SK-N-SH treated with all-trans-retinoic acid at 6 μM for 48 hours (cell line): ENCODE results near the gene DAB1.

ENCODE experiments used
- ATAC-seq: fragments of 200-7000 bp; cut with Tn5 transposase; 3 replicates; pipeline ENCODE4 v1.9.1; 2020; ENCODE audit warnings: mild to moderate bottlenecking, moderate library complexity
- ARNTL ChIP-seq: fragments of 450-650 bp; formaldehyde crosslinking; IDR thresholded peaks from 2 replicates; pipeline ENCODE4 v1.5.0; 2020; ENCODE audit warnings: low read depth, mild to moderate bottlenecking, moderate library complexity, borderline replicate concordance
- BACH2 ChIP-seq: fragments of 250-450 bp; sonication (Bioruptor Pico); IDR thresholded peaks from 2 replicates; pipeline ENCODE4 v1.9.0; 2021; ENCODE audit warnings: mild to moderate bottlenecking, borderline replicate concordance
- CREB5 ChIP-seq: fragments of 250-450 bp; sonication (Bioruptor Pico); IDR thresholded peaks from 2 replicates; pipeline ENCODE4 v1.5.1; 2020; ENCODE audit warnings: low read depth, mild to moderate bottlenecking, moderate library complexity
- CSDC2 ChIP-seq: fragments of 250-450 bp; sonication (Bioruptor Pico); IDR thresholded peaks from 2 replicates; pipeline ENCODE4 v1.5.0; 2020; ENCODE audit warnings: mild to moderate bottlenecking, moderate library complexity
- ESRRG ChIP-seq: fragments of 250-450 bp; sonication (Bioruptor Pico); IDR thresholded peaks from 2 replicates; pipeline ENCODE4 v1.6.1; 2021; ENCODE audit warnings: mild to moderate bottlenecking
- ISL1 ChIP-seq: fragments of 250-450 bp; sonication (Bioruptor Pico); IDR thresholded peaks from 2 replicates; pipeline ENCODE4 v2.1.2; 2022; ENCODE audit warnings: mild to moderate bottlenecking, moderate library complexity
- OSR1 ChIP-seq: fragments of 250-450 bp; sonication (Bioruptor Pico); IDR thresholded peaks from 2 replicates; pipeline ENCODE4 v1.8.0; 2022; ENCODE audit warnings: moderate library complexity, mild to moderate bottlenecking, inconsistent platforms
- PATZ1 ChIP-seq: fragments of 250-450 bp; sonication (Bioruptor Pico); IDR thresholded peaks from 2 replicates; pipeline ENCODE4 v1.8.0; 2020; ENCODE audit warnings: mild to moderate bottlenecking, moderate library complexity, borderline replicate concordance
- PPARA ChIP-seq: fragments of 250-450 bp; sonication (Bioruptor Pico); IDR thresholded peaks from 2 replicates; pipeline ENCODE4 v1.5.0; 2020; ENCODE audit warnings: mild to moderate bottlenecking, borderline replicate concordance
- RARB ChIP-seq: fragments of 250-450 bp; sonication (Bioruptor Pico); IDR thresholded peaks from 2 replicates; pipeline ENCODE4 v1.8.0; 2021; ENCODE audit warnings: mild to moderate bottlenecking, moderate library complexity
- SNAI2 ChIP-seq: fragments of 250-450 bp; sonication (Bioruptor Pico); IDR thresholded peaks from 2 replicates; pipeline ENCODE4 v1.5.0; 2020; ENCODE audit warnings: mild to moderate bottlenecking, moderate library complexity
- TCF4 ChIP-seq: fragments of 250-450 bp; sonication (Bioruptor Pico); IDR thresholded peaks from 2 replicates; pipeline ENCODE4 v1.8.0; 2021; ENCODE audit warnings: mild to moderate bottlenecking, moderate library complexity, borderline replicate concordance
- TOX ChIP-seq: fragments of 250-450 bp; sonication (Bioruptor Pico); IDR thresholded peaks from 2 replicates; pipeline ENCODE4 v1.8.0; 2021; ENCODE audit warnings: mild to moderate bottlenecking, moderate library complexity, borderline replicate concordance
- ZC3H10 ChIP-seq: fragments of 250-450 bp; sonication (Bioruptor Pico); IDR thresholded peaks from 2 replicates; pipeline ENCODE4 v1.5.1; 2021; ENCODE audit warnings: mild to moderate bottlenecking, moderate library complexity
- ZFP3 ChIP-seq: fragments of 250-450 bp; sonication (Bioruptor Pico); IDR thresholded peaks from 2 replicates; pipeline ENCODE4 v1.5.0; 2020; ENCODE audit warnings: mild to moderate bottlenecking, moderate library complexity
- ZFP30 ChIP-seq: fragments of 450-650 bp; formaldehyde crosslinking; IDR thresholded peaks from 2 replicates; pipeline ENCODE4 v1.5.0; 2022; ENCODE audit warnings: mild to moderate bottlenecking, moderate library complexity
- ZNF565 ChIP-seq: fragments of 450-650 bp; formaldehyde crosslinking; conservative IDR thresholded peaks from 2 replicates; pipeline ENCODE4 v1.5.0; 2020; ENCODE audit warnings: low read depth, mild to moderate bottlenecking, moderate library complexity
- ZNF70 ChIP-seq: fragments of 450-650 bp; formaldehyde crosslinking; IDR thresholded peaks from 2 replicates; pipeline ENCODE4 v1.5.0; 2020; ENCODE audit warnings: mild to moderate bottlenecking, moderate library complexity
- ZNF8 ChIP-seq: fragments of 450-650 bp; formaldehyde crosslinking; IDR thresholded peaks from 2 replicates; pipeline ENCODE4 v1.5.0; 2020; ENCODE audit warnings: mild to moderate bottlenecking, moderate library complexity
- TF ChIP-seq, protein P1 (sequence below): fragments of 250-450 bp; sonication (Bioruptor Pico); IDR thresholded peaks from 2 replicates; pipeline ENCODE4 v1.5.0; 2020; ENCODE audit warnings: mild to moderate bottlenecking, moderate library complexity
- TF ChIP-seq, protein P2 (sequence below): fragments of 250-450 bp; sonication (Bioruptor Pico); IDR thresholded peaks from 2 replicates; pipeline ENCODE4 v1.8.0; 2021; ENCODE audit warnings: low read depth, mild to moderate bottlenecking, moderate library complexity, borderline replicate concordance
- TF ChIP-seq, protein P3 (sequence below): fragments of 250-450 bp; sonication (Bioruptor Pico); IDR thresholded peaks from 2 replicates; pipeline ENCODE4 v1.5.1; 2021; ENCODE audit warnings: mild to moderate bottlenecking, moderate library complexity

The DAB1 gene

GRCh38 chr1:57217905-57218304, 206.0 kb downstream of the DAB1 start:
- no peak for ATAC-seq
- TF ChIP-seq RARB (CRISPR knock-in tag) (no peak), ZNF565 (CRISPR knock-in tag) (no peak), BACH2 (CRISPR knock-in tag) (no peak), TOX (no peak), ZNF8 (CRISPR knock-in tag) (no peak), CREB5 (CRISPR knock-in tag) (no peak), ESRRG (CRISPR knock-in tag) (no peak), PPARA (CRISPR knock-in tag) (no peak), ARNTL (CRISPR knock-in tag) (no peak), CSDC2 (no peak), ISL1 (CRISPR knock-in tag) (no peak), ZFP3 (CRISPR knock-in tag) (no peak), ZFP30 (CRISPR knock-in tag) (no peak), PATZ1 (CRISPR knock-in tag) (no peak), SNAI2 (no peak), OSR1 (CRISPR knock-in tag) (no peak), TCF4 (CRISPR knock-in tag) (no peak)
- TF ChIP-seq, protein P1, sequence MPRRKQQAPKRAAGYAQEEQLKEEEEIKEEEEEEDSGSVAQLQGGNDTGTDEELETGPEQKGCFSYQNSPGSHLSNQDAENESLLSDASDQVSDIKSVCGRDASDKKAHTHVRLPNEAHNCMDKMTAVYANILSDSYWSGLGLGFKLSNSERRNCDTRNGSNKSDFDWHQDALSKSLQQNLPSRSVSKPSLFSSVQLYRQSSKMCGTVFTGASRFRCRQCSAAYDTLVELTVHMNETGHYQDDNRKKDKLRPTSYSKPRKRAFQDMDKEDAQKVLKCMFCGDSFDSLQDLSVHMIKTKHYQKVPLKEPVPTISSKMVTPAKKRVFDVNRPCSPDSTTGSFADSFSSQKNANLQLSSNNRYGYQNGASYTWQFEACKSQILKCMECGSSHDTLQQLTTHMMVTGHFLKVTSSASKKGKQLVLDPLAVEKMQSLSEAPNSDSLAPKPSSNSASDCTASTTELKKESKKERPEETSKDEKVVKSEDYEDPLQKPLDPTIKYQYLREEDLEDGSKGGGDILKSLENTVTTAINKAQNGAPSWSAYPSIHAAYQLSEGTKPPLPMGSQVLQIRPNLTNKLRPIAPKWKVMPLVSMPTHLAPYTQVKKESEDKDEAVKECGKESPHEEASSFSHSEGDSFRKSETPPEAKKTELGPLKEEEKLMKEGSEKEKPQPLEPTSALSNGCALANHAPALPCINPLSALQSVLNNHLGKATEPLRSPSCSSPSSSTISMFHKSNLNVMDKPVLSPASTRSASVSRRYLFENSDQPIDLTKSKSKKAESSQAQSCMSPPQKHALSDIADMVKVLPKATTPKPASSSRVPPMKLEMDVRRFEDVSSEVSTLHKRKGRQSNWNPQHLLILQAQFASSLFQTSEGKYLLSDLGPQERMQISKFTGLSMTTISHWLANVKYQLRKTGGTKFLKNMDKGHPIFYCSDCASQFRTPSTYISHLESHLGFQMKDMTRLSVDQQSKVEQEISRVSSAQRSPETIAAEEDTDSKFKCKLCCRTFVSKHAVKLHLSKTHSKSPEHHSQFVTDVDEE (CRISPR knock-in tag), result no peak
- TF ChIP-seq, protein P2, sequence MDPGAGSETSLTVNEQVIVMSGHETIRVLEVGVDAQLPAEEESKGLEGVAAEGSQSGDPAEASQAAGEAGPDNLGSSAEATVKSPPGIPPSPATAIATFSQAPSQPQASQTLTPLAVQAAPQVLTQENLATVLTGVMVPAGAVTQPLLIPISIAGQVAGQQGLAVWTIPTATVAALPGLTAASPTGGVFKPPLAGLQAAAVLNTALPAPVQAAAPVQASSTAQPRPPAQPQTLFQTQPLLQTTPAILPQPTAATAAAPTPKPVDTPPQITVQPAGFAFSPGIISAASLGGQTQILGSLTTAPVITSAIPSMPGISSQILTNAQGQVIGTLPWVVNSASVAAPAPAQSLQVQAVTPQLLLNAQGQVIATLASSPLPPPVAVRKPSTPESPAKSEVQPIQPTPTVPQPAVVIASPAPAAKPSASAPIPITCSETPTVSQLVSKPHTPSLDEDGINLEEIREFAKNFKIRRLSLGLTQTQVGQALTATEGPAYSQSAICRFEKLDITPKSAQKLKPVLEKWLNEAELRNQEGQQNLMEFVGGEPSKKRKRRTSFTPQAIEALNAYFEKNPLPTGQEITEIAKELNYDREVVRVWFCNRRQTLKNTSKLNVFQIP (CRISPR knock-in tag), result no peak
- TF ChIP-seq, protein P3, sequence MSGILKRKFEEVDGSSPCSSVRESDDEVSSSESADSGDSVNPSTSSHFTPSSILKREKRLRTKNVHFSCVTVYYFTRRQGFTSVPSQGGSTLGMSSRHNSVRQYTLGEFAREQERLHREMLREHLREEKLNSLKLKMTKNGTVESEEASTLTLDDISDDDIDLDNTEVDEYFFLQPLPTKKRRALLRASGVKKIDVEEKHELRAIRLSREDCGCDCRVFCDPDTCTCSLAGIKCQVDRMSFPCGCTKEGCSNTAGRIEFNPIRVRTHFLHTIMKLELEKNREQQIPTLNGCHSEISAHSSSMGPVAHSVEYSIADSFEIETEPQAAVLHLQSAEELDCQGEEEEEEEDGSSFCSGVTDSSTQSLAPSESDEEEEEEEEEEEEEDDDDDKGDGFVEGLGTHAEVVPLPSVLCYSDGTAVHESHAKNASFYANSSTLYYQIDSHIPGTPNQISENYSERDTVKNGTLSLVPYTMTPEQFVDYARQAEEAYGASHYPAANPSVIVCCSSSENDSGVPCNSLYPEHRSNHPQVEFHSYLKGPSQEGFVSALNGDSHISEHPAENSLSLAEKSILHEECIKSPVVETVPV (CRISPR knock-in tag), result no peak

GRCh38 chr1:57214951-57215575, 208.8 kb downstream of the DAB1 start:
- TF ChIP-seq ZNF70, result no peak
- TF ChIP-seq ZC3H10 (CRISPR knock-in tag), result no peak
- no peak for TF ChIP-seq CREB5 (CRISPR knock-in tag)
- TF ChIP-seq TCF4 (CRISPR knock-in tag), result no peak
- no peak for TF ChIP-seq SNAI2
- no peak for TF ChIP-seq ZNF565 (CRISPR knock-in tag)
- TF ChIP-seq, protein P2 (CRISPR knock-in tag), result no peak
- peak; percentile 63 for ATAC-seq
